Astrocyte of the cerebellum (primary cell): ENCODE data around the gene SORCS3.

Source experiments
- DNase-seq: peaks from one replicate; pipeline ENCODE4 v3.0.0-alpha.2; 2011; ENCODE audit warnings: low read depth
- H3K4me3 ChIP-seq: 2 replicates; pipeline ENCODE4 v1.5.1; 2011; ENCODE audit warnings: mild to moderate bottlenecking, low read depth, low read length, moderate library complexity
- CTCF ChIP-seq: IDR thresholded peaks from 2 replicates; pipeline ENCODE4 v1.5.1; 2012; ENCODE audit warnings: low read length, low read depth, moderate library complexity, mild to moderate bottlenecking; ENCODE audit errors: missing control alignments
- in situ Hi-C: cut with HindIII; loops from 2 replicates; pipeline ENCODE4 v1.10.0; 2017; ENCODE audit warnings: low sequenced_read_pairs

Gene SORCS3

GRCh38 chr10:105029286-105029685 is 388.2 kb downstream of the SORCS3 start:
- in situ Hi-C loops, result no loop called here
- H3K4me3 ChIP-seq, result no peak overlapping the region
- no peak for TF ChIP-seq CTCF
- DNase-seq, result no peak

- no peak for DNase-seq
- no peak for TF ChIP-seq CTCF
- in situ Hi-C loops, result no loop called here
- no peak overlapping the region for H3K4me3 ChIP-seq
These were observed 395.9 kb downstream of the SORCS3 start for GRCh38 chr10:105037022-105037421.

GRCh38 chr10:105041956-105042355 is 400.9 kb downstream of the SORCS3 start:
- DNase-seq, result no peak
- no peak for TF ChIP-seq CTCF
- no peak overlapping the region for H3K4me3 ChIP-seq
- in situ Hi-C loops, result no loop called here

- DNase-seq, result no peak
- in situ Hi-C loops, result no loop called here
- TF ChIP-seq CTCF, result no peak
- H3K4me3 ChIP-seq, result no peak overlapping the region
These were observed 401.9 kb downstream of the SORCS3 start for GRCh38 chr10:105042906-105043552.

GRCh38 chr10:105044902-105045301 is 403.8 kb downstream of the SORCS3 start:
- no peak overlapping the region for H3K4me3 ChIP-seq
- TF ChIP-seq CTCF, result no peak
- in situ Hi-C loops, result no loop called here
- DNase-seq, result no peak

GRCh38 chr10:105056413-105056812 is 415.3 kb downstream of the SORCS3 start:
- TF ChIP-seq CTCF, result no peak
- no peak overlapping the region for H3K4me3 ChIP-seq
- in situ Hi-C loops, result no loop called here
- DNase-seq, result no peak
